ENCODE results near the gene ACTL7B.
"Not testable (repeated sequence)": the region's sequence is repeated elsewhere in the genome, so short reads cannot be mapped to it uniquely, and the experiment has no call there.

Gene ACTL7B

DNA sequence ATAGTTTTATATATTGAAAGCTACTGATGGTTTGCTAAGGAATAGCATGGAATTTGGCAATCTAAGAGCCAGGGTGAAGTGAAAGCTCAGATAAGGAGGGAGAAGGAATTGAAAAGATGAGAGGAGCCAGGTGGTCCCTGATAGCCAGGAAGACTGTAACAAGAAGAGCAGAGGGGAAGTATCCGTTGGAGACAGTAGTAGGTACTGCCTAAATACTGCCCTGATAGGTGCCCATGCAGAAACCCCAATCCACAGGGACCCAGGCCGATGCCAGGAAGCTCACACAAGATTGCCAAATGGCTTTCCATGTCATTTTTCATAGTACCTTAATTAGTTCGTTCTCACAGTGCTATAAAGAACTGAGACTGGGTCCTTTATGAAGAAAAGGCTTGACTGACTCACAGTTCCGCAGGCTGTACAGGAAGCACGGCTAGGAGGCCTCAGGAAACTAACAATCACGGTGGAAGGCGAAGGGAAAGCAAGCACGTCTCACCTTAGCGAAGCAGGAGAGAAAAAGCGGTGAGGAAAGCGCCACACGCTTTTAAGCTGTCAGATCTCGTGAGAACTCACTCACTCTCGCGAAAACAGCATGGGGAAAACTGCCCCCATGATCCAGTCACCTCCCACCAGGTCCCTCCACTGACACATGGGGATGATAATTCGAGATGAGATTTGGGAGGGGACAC is 13.0 kb downstream of the ACTL7B start:
- peak in 1 of 5 experiments; percentile 9 for DNase-seq

DNA sequence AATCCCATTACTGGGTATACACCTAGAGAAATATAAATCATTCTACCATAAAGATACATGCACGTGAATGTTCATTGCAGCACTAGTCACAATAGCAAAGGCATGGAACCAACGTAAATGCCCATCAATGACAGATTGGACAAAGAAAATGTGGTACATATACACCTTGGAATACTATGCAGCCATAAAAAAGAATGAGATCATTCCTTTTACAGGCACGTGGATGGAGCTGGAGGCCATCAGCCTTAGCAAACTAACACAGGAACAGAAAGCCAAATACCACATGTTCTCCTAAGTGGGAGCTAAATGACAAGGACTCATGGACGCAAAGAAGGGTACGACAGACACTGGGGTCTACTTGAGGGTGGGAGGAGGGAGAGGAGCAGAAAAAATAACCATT is 16.2 kb downstream of the ACTL7B start:
- DNase-seq: not testable (repeated sequence)

DNA sequence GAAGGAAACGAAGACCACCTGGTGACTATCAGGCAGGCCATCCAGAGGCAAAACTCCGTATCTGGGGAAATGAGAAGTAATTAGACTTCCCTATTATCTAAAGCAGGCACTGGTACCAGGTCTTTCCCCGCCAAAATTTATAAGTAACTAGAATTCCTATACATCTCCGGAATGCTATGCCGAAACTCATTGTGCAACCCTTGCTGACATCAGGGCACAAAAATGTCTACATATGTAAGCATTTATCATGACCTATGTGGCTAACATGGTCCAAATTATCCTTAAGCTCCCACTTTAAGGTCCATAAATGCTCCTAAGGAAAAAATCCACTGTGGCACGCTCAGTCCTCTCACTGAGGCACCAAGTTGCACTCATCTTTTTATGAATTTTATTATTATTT is 17.8 kb downstream of the ACTL7B start:
- no peak for DNase-seq

DNA sequence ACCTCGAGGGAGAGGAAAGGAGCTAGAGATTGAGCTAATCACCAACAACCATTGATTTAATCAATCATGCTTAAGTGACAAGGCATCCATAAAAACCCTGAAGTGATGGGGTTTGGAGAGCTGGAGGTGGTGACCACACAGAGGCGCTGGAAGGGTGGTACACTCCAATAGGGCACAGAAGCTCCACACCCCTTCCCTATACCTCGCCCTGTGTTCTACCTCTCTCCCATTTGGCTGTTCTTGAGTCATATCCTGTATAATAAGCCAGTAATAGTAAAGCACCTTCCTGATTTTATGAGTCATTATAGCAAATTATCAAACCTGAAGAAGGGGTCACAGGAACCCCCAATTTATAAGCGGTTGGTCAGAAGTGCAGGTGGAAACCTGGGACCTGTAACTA is 18.3 kb downstream of the ACTL7B start:
- DNase-seq: no peak

DNA sequence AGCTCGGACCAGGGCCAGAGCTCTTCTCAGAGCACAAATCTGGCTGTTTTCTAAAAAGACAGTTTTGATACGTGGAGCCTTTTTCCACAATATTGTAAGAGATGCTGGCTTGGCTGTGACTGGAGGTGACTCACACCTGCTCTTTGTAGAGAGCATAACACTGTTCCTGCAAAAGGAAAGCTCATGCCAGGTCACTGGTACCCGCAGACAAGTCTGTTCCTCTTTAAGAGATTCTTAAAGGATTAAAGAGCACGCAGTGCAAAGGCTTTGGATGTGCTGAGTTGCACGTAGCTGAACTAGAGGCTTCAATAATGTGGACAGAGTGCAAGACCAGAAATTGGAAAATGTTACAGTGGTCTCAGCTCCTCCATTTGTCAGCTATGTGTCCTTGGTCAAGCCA is 19.0 kb downstream of the ACTL7B start:
- DNase-seq: no peak

DNA sequence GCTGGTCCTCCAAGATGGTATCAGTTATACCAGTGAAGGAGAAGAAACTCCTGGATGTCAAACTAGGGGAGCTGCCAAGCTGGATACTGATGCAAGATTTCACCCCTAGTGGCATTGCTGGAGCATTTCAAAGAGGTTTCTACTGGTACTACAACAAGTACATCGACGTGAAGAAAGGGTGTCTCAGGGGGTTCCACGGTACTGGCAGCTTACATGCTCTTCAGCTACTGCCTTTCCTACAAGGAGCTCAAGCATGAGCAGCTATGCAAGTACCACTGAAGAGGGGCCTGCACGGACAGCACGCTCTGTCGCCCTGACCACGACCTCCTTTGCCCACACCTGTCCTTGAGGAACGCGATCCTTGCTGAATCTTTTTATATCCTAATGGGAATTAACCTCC is 19.5 kb downstream of the ACTL7B start:
- DNase-seq: no peak

DNA sequence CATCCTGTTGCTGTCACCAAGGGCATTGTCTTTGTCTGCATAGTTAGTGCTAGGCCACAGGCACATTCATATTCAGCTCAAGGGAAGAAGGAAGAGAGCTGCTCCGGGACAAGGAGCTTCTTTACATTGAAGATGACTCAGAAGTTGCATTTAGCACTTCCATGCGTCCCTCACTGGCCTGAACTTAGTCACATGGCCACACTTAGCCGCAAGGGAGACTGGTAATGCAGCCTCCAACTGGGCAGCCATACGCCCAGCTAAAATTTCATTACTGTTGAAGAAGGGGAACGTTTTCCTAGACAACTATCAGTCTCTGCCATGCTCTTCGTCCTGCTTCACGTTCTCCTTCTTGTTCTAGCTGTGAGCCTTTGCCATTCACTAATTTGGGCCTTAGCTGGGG is 20.0 kb downstream of the ACTL7B start:
- no peak for DNase-seq

DNA sequence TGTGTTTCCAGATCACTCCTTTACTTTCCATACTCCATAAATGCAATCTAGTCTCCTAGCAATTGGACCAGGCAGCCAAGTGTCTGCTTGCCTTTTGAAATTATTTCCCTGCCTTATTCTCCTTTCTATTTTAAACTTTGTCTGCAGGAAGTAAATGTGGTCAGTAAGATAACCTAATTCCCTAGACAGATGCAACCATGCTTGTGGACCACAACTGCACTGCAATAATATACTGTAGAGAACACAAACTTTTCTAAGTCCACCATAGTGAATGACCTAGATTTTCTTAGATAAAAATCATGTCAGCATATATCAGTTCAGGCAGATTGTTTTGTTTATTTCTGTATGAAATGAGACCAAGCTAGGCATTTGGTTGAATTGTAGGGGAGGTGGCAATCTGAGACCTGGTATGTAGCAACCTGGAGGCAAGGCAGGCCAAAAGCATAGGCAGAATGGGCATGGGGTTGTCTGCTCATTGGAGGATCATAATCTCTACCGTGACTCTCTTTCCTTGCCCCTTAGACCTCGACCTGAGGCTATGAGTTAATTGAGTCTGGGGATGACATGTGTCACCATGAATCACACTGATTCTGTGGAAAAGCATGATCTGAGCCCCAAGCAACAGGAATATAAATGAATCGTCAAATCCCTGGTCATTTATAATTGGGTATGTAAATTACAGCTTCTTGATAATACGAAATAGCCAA is 20.7 kb downstream of the ACTL7B start:
- no peak for DNase-seq

DNA sequence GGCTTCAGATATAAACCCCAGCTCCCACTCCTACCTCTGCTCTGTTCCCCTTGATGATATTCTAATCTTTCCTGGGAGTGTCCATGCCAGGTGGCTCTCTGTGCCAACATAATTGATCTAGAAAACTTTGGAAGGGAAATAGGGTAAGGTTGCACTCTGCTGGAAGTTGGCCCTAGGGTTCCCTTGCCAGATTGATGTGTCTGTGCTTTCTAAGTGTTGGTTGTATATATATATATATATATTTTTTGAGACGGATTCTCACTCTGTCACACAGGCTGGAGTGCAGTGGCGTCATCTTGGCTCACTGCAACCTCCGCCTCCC is 23.6 kb downstream of the ACTL7B start:
- DNase-seq: no peak

DNA sequence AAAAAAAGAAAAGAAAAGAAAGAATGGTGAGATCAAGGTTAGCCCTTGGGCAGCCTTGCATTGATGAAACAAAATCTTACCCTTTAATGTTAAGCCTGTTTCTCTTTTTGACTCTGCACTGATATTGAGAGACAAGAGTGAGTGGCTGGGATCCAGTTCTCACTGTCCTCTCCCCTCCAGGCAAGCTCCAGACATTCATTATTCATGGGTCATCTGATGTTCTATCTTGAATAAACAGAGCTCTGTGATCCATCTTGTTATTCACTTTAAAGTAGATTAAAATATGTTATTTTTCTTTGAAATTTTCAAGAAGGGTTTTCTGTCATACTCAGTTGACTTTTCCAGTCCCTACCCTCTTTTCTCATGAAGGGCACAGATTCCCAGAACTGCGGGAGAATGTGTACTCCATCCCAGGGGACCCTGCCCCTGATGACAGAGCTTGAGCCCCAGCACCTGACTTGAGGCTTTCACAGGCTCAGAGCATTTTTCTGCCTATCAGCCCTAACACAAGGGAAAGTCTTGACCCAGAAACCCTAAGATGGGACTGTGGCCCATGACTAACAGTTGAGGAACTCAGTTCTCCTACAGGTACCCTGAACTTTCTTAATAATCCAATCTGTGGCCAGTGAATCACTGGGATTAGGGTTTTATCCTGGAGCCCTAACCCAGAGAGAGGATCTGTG is 24.1 kb downstream of the ACTL7B start:
- no peak for DNase-seq

DNA sequence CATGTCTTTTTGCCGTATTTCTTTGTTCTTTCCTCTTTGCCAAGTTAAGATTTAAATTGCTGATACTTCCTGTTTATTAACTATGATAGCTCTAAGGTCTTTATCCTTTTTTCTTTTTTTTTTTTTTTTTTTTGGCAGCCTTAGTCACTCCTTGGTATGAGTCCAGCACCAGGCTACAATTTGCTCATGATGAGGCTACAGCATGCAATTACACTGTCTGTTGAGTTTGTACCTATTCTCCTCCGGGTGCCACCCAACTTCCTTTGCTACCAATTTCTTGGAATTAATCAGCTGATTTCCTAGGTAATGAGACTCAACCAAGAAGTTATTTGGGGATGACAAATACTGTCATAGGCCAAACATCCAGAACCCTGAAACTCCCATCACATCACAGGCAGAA is 25.5 kb downstream of the ACTL7B start:
- DNase-seq: no peak

DNA sequence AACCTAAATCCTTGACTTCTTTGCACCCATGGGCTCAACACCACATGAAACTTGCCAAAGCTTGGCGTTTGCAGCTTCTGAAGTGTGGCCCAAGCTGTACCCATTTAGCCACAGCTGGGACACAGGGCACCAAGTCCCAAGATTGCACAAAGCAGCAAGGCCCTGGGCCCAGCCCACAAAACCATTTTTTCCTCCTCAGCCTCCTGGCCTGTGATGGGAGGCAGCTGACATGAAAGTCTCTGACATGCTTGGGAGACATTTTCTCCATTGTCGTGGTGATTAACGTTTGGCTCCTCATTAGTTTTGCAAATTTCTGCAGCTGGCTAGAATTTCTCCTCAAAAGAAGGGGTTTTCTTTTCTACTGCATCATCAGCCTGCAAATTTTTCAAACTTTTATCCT is 32.0 kb downstream of the ACTL7B start:
- DNase-seq: no peak

DNA sequence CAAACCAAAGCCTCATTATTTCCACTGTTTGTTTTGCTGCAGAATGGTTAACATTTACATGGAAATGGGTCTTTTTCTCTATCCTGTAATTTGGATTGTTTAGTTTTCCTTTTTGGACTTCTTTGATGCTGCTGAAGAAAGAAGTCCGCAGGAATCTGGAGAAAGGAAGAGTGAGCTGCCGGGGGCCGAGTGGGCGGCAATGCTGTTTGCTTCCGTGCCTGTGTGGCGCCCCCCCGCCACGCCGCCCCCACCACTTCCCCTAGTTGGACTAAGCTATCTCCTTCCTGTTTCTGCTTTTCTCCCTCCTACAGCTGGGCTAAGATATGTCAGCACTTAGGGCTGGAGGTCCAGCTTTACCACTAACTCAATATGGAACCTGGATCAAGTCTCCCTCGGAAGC is 39.7 kb downstream of the ACTL7B start:
- no peak for DNase-seq

DNA sequence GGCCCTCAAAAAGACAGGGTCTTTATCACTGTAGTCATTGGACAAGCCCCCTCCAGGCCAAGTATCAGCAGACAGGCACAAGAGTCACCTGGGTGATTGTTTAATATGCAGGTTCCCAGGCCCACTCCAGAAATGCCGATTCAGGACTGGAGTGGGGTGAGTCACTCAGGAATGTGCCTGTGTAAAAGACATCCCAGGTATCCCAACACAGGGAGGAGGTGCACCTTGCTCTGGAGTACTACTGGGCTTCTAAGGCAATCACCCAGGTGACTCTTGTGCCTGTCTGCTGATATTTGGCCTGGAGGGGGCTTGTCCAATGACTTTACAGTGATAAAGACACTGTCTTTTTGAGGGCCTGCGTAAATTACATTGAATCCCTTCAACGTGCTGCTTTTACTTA is 40.6 kb downstream of the ACTL7B start:
- DNase-seq: no peak

DNA sequence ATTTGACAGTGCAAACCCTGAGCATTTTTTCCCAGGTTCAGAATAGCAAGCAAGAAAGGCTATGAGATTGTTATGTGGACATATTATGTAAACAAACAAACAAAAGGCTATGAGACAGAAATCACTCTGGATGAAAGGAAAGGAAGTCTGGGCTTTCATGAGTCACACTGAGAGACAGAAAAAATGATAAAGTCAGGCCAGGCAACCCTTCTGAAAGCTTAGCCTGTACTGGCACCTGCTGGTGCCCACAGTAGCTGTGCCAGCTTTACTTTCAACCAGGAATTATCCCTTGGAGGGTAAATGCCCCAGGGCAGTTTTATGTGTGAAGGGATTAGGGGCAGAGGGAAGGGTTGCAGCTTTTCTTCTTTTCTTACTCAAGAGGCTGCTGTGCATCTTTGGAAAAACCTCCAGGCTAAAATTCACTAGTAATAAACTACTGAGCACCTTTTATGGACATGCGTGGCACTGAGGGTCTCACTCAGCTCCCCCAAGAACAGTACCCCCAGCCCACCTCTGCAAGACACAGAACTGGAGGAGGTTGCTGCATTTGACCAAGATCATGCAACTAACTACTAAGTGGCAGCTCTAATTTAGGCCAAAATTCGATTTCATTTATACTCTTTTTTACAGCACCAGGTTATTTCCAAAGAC is 41.7 kb downstream of the ACTL7B start:
- no peak for DNase-seq

DNA sequence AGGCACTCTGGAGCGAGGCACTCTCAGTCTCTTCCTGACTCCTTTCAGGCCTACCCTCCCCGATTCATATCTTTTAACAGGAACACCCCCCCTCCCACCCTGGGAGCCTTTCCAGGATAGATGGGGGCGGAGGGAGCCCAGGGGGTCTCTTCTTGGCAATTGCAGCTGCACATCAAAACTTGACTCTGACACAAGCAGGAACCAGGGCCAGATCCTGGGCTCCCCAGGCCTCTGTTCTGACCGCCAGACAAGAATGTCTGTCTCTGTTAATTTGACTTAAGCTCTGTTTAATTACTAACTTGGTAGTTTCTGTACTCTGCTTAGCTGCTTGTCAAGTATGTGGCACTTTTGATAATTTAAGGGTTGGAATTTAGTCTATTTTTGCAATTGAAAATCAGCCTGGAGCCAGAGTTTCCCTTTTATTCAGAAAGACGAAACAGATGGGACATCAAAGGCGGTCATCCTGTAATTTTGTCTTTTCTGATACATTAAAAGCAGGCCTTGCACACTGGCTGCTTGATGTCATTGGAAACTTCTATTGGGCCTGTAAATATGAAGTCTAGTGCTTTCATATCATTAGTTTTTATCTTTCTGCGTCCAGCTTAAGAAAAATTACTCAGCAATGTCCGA is 43.3 kb downstream of the ACTL7B start:
- no peak for DNase-seq

DNA sequence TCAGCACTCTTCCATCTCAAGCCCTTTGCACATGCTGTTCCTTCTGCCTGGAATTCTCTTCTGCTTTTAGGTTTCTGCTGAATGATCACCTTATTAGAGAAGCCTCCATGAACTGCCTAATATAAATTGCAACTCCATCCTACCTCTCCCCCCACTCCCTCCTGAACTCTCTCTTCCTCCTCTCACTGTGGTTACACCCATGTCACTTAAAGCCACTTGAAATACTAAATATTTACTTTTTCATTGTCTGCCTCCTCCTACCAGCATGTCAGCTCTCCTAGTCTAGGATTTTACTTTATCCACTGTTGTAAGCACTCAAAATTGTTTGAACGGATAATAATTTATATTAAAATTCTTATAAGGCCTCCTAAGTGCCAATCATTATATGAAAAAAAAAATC is 43.8 kb downstream of the ACTL7B start:
- no peak for DNase-seq

DNA sequence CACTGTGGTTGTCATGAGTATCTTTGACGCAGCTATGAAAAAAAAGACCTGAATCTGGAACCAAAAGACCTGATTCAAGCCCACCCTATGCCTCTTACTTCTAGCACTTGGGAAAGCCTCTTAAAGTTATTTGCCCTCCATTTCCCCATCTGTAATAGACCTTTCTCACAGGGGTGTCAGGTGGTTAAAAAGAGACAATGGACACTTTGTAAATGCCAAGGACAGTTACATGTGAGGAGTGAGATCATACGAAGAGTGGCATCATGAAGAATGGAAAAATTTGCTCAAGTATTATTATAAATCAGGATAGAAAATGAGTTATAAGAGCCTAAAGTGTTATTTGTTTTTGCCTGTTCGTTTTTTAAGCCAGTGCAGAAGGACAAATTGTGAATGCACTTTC is 46.5 kb downstream of the ACTL7B start:
- no peak for DNase-seq

All from T-helper 2 cell (primary cell).